ENCODE data around the gene NMNAT2.

- TF ChIP-seq POLR2A (IDR thresholded peaks at IDR 0.05): no peak
- TF ChIP-seq CTCF (IDR thresholded peaks at IDR 0.05): no peak
Observed at GRCh38 chr1:183210681-183211080, 207.5 kb downstream of the NMNAT2 start.

All from ovary (tissue), 3 donors.